Subcutaneous adipose tissue (tissue), 4 donors: ENCODE data around the gene DCDC2C. TPM values are rescaled to one million over a fixed set of nuclear protein-coding genes. Genes with fewer than 3 reads are reported as not detected.

ENCODE experiments used
- CTCF ChIP-seq: fragments of 450-650 bp; IDR thresholded peaks from one replicate; pipeline ENCODE4 v1.5.1; 2016; ENCODE audit warnings: low read depth, mild to moderate bottlenecking, control low read depth, antibody characterized with exemption, moderate library complexity
- total RNA-seq, 4 donors: library from RNA; depleted of rRNA; stranded (reverse); fragments of >200 nt; gene quantifications; one replicate each; pipeline ENCODE4 v1.1.0, GENCODE V29; 2016

Gene DCDC2C
- total RNA-seq, 4 donors from 2014 or later, result not detected

GRCh38 chr2:3751251-3751650, 47.9 kb downstream of the DCDC2C start:
- TF ChIP-seq CTCF, result no peak

DNA sequence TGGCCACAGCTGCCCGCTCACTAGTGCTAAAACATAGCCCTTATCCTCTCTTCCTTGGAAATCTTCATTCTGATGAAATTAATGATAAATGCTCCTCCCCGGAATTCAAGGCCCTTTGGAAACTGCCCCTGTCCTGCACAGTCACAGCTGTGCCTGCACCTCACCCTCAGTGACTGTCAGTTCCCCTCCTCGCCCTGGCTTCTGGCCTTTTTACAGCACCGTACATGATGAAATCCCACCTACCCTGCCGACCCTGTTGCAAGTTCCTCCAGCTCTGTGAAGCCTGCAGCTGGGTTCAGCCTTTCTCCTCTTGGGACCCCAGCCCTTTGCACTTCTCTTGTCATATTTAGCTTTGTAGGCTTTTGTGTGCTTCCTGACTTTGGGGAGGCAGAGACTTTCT, 48.4 kb downstream of the DCDC2C start:
- TF ChIP-seq CTCF, result no peak

- TF ChIP-seq CTCF, result no peak
These were observed 49.0 kb downstream of the DCDC2C start for GRCh38 chr2:3752376-3752775.

DNA sequence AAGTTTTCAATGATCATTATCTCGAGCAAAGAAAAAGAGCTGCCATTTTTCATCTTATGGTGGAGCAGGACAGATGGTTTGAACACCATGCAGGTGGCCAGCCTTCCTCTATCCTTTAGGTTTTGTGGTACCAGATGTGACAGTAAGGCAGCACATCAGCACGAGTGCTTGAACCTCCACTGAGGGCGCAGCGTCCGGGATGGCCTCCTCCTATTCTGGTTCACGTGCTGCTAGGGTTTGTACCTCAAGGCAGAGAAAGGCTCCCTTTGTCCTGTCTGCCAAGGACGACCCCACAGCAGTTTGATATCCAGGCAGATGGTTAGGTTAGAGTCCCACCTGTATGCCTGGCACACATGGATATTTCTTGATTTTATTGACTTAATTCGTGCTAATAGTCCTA, 50.2 kb downstream of the DCDC2C start:
- TF ChIP-seq CTCF, result no peak

DNA sequence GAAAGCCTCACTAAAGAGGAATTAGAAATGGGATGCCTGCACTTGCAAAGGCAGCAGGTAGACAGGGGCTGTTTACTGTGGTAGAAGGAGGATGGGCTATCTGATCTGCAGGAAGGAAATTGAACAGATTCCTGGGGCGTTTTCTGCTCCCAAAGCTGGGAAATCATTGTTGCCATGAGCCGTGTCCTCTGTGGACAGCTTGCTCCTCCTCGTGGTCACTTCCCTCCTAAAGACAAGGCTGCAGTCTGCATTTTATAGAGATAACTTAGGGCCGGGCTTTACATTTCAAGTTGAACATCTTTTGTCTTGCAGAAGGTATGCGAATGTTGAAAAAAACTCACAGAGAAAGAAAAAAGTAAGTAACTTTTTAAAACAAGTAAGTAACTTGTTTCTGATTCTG, 50.9 kb downstream of the DCDC2C start:
- no peak for TF ChIP-seq CTCF

- TF ChIP-seq CTCF, result no peak
These were observed 51.4 kb downstream of the DCDC2C start for GRCh38 chr2:3754795-3755194.

DNA sequence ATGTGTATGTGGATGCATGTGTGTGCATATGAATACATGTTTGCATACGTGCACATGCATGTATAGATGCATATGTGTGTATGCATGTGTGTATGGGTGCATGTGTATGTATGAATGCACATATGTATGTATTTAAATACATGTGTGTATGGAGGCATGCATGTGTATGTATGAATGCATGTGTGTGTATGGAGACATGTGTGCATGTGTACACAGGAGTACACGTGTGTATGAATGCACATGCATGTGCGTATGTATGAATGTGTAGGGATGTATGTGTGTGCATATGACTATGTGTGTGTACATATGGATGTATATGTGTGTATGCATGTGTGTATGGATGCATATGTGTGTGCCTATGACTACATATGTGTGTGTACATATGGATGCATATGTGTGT, 51.9 kb downstream of the DCDC2C start:
- TF ChIP-seq CTCF, result no peak
